HL-60 (cell line): ENCODE measurements around the gene MSL1.

Source experiments
- DNase-seq, 2 experiments: peaks; one replicate each; pipeline ENCODE4 v3.0.0-alpha.2; 2010 to 2020; ENCODE audit warnings: low read depth in 1 of 2, low spot score in 1 of 2
- H3K27ac ChIP-seq: fragments of 250-450 bp; sonication (Bioruptor Pico); replicated peaks from 2 replicates; pipeline ENCODE4 v1.5.1; 2020; ENCODE audit warnings: mild to moderate bottlenecking, moderate library complexity
- H3K27me3 ChIP-seq: fragments of 250-450 bp; sonication (Bioruptor Pico); 2 replicates; pipeline ENCODE4 v1.5.1; 2021; ENCODE audit warnings: mild to moderate bottlenecking, moderate library complexity; ENCODE audit not compliant: insufficient read depth, poor library complexity, severe bottlenecking
- H3K4me3 ChIP-seq: replicated peaks from 2 replicates; pipeline ENCODE4 v1.5.1; 2011; ENCODE audit warnings: mild to moderate bottlenecking, control low read depth, low read length; ENCODE audit not compliant: insufficient read depth
- GABPA ChIP-seq: IDR thresholded peaks from 2 replicates; pipeline ENCODE4 v1.6.1; 2012; ENCODE audit warnings: low read depth
- POLR2AphosphoS5 ChIP-seq: IDR thresholded peaks from 2 replicates; pipeline ENCODE4 v1.6.1; 2012; ENCODE audit warnings: low read depth
- SPI1 ChIP-seq: IDR thresholded peaks from 2 replicates; pipeline ENCODE4 v1.6.1; 2012; ENCODE audit warnings: low read depth, mild to moderate bottlenecking, borderline replicate concordance
- microRNA-seq: library from miRNA; unstranded; fragments of <30 nt; microRNA quantifications from one replicate; pipeline ENCODE4, GENCODE V29; 2018
- TF ChIP-seq, protein P1 (sequence below): IDR thresholded peaks from 2 replicates; pipeline ENCODE4 v1.6.1; 2012; ENCODE audit warnings: low read depth; ENCODE audit not compliant: insufficient replicate concordance
- TF ChIP-seq, protein P2 (sequence below): IDR thresholded peaks from one replicate; pipeline ENCODE4 v1.5.1; 2011; ENCODE audit warnings: low read length, control low read depth, inconsistent platforms; ENCODE audit not compliant: insufficient read depth

MSL1 gene

DNA sequence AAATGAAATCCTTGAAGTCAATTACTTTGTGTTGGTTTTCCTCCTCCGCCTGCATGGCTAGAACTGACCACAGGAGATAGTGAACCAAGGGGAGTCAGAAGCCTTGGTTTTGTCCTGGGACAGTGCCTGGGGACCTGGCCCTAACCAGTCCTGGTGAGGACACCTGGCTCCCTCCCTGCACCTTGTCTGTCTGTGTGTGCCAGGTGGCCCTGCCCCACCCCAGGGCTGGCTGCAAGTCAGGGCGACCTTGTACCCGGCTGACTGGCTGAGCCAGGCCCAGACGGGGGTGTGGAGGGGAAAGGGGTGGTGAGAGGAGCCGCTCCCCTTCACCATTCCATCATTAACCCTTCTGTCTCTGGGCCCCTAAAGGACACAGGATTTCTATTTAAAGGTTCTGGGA is 58.9 kb downstream of the MSL1 start:
- no peak overlapping the region for H3K27ac ChIP-seq
- H3K27me3 ChIP-seq, result no peaks in the 10 kb centered on the region
- DNase-seq, result no peak
- no peak overlapping the region for H3K4me3 ChIP-seq
- no peak for TF ChIP-seq POLR2AphosphoS5
- TF ChIP-seq, protein P1, sequence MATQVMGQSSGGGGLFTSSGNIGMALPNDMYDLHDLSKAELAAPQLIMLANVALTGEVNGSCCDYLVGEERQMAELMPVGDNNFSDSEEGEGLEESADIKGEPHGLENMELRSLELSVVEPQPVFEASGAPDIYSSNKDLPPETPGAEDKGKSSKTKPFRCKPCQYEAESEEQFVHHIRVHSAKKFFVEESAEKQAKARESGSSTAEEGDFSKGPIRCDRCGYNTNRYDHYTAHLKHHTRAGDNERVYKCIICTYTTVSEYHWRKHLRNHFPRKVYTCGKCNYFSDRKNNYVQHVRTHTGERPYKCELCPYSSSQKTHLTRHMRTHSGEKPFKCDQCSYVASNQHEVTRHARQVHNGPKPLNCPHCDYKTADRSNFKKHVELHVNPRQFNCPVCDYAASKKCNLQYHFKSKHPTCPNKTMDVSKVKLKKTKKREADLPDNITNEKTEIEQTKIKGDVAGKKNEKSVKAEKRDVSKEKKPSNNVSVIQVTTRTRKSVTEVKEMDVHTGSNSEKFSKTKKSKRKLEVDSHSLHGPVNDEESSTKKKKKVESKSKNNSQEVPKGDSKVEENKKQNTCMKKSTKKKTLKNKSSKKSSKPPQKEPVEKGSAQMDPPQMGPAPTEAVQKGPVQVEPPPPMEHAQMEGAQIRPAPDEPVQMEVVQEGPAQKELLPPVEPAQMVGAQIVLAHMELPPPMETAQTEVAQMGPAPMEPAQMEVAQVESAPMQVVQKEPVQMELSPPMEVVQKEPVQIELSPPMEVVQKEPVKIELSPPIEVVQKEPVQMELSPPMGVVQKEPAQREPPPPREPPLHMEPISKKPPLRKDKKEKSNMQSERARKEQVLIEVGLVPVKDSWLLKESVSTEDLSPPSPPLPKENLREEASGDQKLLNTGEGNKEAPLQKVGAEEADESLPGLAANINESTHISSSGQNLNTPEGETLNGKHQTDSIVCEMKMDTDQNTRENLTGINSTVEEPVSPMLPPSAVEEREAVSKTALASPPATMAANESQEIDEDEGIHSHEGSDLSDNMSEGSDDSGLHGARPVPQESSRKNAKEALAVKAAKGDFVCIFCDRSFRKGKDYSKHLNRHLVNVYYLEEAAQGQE, result no peak
- TF ChIP-seq, protein P2, sequence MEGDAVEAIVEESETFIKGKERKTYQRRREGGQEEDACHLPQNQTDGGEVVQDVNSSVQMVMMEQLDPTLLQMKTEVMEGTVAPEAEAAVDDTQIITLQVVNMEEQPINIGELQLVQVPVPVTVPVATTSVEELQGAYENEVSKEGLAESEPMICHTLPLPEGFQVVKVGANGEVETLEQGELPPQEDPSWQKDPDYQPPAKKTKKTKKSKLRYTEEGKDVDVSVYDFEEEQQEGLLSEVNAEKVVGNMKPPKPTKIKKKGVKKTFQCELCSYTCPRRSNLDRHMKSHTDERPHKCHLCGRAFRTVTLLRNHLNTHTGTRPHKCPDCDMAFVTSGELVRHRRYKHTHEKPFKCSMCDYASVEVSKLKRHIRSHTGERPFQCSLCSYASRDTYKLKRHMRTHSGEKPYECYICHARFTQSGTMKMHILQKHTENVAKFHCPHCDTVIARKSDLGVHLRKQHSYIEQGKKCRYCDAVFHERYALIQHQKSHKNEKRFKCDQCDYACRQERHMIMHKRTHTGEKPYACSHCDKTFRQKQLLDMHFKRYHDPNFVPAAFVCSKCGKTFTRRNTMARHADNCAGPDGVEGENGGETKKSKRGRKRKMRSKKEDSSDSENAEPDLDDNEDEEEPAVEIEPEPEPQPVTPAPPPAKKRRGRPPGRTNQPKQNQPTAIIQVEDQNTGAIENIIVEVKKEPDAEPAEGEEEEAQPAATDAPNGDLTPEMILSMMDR, result no peak
- TF ChIP-seq GABPA, result no peak
- no peak for TF ChIP-seq SPI1

DNA sequence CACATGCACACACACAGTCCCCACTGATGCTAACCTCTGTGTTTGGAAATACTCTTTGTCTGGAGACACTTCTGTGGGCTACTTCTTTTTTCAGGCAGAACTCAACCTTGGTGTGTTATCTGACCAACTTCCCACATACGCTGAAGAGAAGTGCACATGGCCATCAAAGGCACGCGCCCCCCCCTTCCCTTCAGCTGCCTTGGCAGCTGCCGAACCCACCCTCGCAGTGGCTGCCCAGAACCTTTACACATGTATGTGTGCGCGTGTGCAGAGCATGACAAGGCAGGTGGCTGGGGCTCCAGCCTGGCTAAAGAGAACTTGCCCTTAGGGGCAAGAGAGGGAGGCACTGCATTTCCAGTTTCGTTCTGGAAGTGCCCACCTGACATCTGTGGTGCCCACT is 59.4 kb downstream of the MSL1 start:
- no peaks in the 10 kb centered on the region for H3K27me3 ChIP-seq
- H3K27ac ChIP-seq, result no peak overlapping the region
- no peak for TF ChIP-seq POLR2AphosphoS5
- TF ChIP-seq, protein P1, result no peak
- no peak overlapping the region for H3K4me3 ChIP-seq
- DNase-seq, result peak in 1 of 2 experiments; percentile 16

DNA sequence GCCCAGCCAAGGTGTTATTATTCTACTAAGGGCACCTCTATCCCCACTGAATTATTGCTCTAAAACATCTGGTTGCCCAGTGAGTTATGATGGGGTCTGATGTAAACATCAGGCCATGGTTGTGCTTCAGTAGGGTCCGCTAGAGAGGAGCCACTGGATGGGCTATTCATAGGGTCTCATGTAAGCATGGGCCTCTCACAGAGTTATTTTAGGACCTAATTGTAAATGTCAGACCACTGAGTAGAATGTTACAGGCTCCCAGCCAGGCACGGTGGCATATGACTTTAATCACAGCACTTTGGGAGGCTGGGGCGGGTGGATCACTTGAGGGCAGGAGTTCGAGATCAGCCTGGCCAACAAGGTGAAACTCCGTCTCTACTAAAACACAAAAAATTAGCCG is 60.8 kb downstream of the MSL1 start:
- Histone ChIP-seq H3K27me3 (no peaks in the 10 kb centered on the region), H3K4me3 (no peak overlapping the region), H3K27ac (no peak overlapping the region)
- no peak for DNase-seq
- no peak for TF ChIP-seq SPI1
- TF ChIP-seq, protein P1, result no peak
- TF ChIP-seq, protein P2, result no peak

Small RNA genes lying within 50 kb of the gene (microRNA-seq; reads per million reads assigned to microRNA genes)
- gene MIR6866, result 0.90 reads per million
